Testis (tissue), 3 donors: ENCODE measurements around the gene ZNF679. TPM values are rescaled to one million over a fixed set of nuclear protein-coding genes. Genes with fewer than 3 reads are reported as not detected.
"Not testable (repeated sequence)": the region's sequence is repeated elsewhere in the genome, so short reads cannot be mapped to it uniquely, and the experiment has no call there.

Source experiments
- DNase-seq: peaks from one replicate; pipeline ENCODE4 v3.0.0-alpha.2; 2019
- H3K27ac ChIP-seq, 2 donors: fragments of 200-600 bp; sonication (generic); one replicate each; pipeline ENCODE4 v1.5.1; 2019
- H3K27me3 ChIP-seq: fragments of 200-600 bp; sonication (generic); one replicate; pipeline ENCODE4 v1.5.1; 2019
- H3K36me3 ChIP-seq: fragments of 200-600 bp; sonication (generic); one replicate; pipeline ENCODE4 v1.5.1; 2017; ENCODE audit warnings: low read depth; ENCODE audit errors: missing control alignments
- H3K4me1 ChIP-seq: fragments of 200-600 bp; sonication (generic); one replicate; pipeline ENCODE4 v1.5.1; 2019
- H3K4me3 ChIP-seq, 2 donors: fragments of 200-600 bp; sonication (generic); one replicate each; pipeline ENCODE4 v1.5.1; 2017 to 2019
- H3K9me3 ChIP-seq: fragments of 200-600 bp; sonication (generic); one replicate; pipeline ENCODE4 v1.5.1; 2017
- POLR2A ChIP-seq: fragments of 450-650 bp; IDR thresholded peaks from one replicate; pipeline ENCODE4 v1.6.1; 2017; ENCODE audit warnings: antibody characterized with exemption, mild to moderate bottlenecking, moderate library complexity
- WGBS, 2 donors: methylation state at CpG; one replicate each; pipeline ENCODE4 v1.1.5; 2018; 5-methylcytosine and 5-hydroxymethylcytosine counted together
- intact Hi-C: fragments of 100-400 bp; cut with DNase I; formaldehyde crosslinking; loops from one replicate; pipeline ENCODE4 v1.15.1; 2023; ENCODE audit warnings: low total_unique reads
- polyA plus RNA-seq: library from polyadenylated mRNA; stranded (reverse); fragments of 350-450 nt; fragmentation: Illumina TruSeq; extraction: RNeasy Lipid Tissue Mini Kit (QIAGEN cat#74804); gene quantifications from one replicate; pipeline ENCODE4 v1.2.3, GENCODE V29; 2014; ENCODE audit warnings: low read depth, low replicate concordance; ENCODE audit not compliant: insufficient read depth
- total RNA-seq, 2 donors: library from RNA; depleted of rRNA; stranded (reverse); fragments of >200 nt; gene quantifications; one replicate each; pipeline ENCODE4 v1.2.3, GENCODE V29; 2016
- TF ChIP-seq, protein P1 (sequence below), 3 experiments: fragments of 450-650 bp in 2 of 3; fragments of 200-600 bp in 1 of 3; sonication (generic) in 1 of 3; IDR thresholded peaks; one replicate each; pipeline ENCODE4 v1.5.1; 2016 to 2019; ENCODE audit warnings: antibody characterized with exemption in 3 of 3, mild to moderate bottlenecking in 2 of 3, moderate library complexity in 1 of 3

ZNF679 gene
- total and polyA plus RNA-seq, 3 donors from 2014 or later: 0.99 to 2.6 (median 1.3) TPM

DNA sequence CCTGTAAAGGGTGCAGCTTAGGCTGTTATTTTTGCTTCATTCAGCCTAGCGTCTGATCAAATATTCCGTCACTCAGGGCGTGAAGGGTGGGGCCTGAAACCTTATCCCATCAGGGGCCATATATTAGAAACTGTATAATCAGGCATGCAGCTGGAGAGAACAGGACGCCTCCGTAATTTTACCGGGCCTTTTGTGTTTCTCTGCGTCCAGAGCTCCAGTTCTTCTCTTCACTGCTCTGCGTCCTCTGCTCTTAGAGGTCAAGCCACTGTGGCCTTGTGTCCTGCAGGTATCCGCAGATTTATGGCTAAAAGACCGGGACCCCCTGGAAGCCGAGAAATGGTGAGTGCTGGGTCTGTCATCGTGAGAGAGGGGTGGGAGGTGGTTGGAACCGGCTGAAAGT is 21.4 kb upstream of the ZNF679 start, which contains the start of gene ZNF735:
Gene ZNF735 (plus strand): TSS at position 301 of the 400 bp plus-strand sequence. CDS start 0 bp downstream, at position 301.
- TF ChIP-seq POLR2A: no peak
- TF ChIP-seq, protein P1, sequence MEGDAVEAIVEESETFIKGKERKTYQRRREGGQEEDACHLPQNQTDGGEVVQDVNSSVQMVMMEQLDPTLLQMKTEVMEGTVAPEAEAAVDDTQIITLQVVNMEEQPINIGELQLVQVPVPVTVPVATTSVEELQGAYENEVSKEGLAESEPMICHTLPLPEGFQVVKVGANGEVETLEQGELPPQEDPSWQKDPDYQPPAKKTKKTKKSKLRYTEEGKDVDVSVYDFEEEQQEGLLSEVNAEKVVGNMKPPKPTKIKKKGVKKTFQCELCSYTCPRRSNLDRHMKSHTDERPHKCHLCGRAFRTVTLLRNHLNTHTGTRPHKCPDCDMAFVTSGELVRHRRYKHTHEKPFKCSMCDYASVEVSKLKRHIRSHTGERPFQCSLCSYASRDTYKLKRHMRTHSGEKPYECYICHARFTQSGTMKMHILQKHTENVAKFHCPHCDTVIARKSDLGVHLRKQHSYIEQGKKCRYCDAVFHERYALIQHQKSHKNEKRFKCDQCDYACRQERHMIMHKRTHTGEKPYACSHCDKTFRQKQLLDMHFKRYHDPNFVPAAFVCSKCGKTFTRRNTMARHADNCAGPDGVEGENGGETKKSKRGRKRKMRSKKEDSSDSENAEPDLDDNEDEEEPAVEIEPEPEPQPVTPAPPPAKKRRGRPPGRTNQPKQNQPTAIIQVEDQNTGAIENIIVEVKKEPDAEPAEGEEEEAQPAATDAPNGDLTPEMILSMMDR (IDR thresholded peaks at IDR 0.05): no peak
- H3K27me3 ChIP-seq: no peaks in the 10 kb centered on the region
- intact Hi-C loops: no loop called here
- WGBS, 2 donors: 53 to 63% methylated on average over 7 to 13 of the region's 13 CpGs
- no peaks in the 10 kb centered on the region for H3K4me1 ChIP-seq
- DNase-seq: no peak
- peak within 1 kb of the TSS in 1 of 2 donors; percentile 29 for H3K4me3 ChIP-seq
- no peaks in the 10 kb centered on the region for H3K9me3 ChIP-seq
- no peaks in the 10 kb centered on the region for H3K36me3 ChIP-seq
- no peak within 1 kb of the TSS for H3K27ac ChIP-seq

DNA sequence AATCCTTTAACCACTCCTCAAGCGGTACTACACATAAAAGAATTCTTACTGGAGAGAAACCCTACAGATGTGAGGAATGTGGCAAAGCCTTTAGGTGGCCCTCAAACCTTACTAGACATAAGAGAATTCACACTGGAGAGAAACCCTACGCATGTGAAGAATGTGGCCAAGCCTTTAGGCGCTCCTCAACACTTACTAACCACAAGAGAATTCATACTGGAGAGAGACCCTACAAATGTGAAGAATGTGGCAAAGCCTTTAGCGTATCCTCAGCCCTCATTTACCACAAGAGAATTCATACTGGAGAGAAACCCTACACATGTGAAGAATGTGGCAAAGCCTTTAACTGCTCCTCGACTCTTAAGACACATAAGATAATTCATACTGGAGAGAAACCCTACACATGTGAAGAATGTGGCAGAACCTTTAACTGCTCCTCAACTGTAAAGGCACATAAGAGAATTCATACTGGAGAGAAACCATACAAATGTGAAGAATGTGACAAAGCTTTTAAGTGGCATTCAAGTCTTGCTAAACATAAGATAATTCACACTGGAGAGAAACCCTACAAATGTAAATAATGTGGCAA is 8.5 kb upstream of the ZNF679 start:
- 78 to 79% methylated on average over 5 of the region's 5 CpGs for WGBS, 2 donors
- DNase-seq, H3K9me3 ChIP-seq, H3K4me3 ChIP-seq, H3K4me1 ChIP-seq, H3K27ac ChIP-seq, intact Hi-C loops, H3K27me3 ChIP-seq, H3K36me3 ChIP-seq: not testable (repeated sequence)

DNA sequence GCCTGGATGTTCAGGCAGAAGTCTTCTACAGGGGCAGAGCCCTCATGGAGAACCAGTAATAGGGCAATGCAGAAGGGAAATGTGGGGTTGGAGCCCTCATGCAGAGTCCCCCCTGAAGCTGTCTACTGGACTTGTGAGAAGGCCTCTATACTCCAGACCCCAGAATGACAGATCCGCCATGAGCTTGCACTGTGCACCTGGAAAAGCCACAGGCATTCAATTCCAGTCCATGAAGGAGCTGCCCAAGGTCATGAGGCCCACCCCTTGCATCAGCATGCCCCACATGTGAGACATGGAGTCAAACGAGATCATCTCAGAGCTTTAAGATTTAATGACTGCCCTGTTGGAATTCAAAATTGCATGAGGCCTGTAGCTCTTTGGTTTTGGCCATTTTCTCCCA is 4.9 kb upstream of the ZNF679 start:
- DNase-seq: no peak
- Histone ChIP-seq H3K27ac (no peak overlapping the region), H3K27me3 (no peaks in the 10 kb centered on the region), H3K4me3 (no peak overlapping the region), H3K36me3 (no peaks in the 10 kb centered on the region), H3K9me3 (no peaks in the 10 kb centered on the region), H3K4me1 (no peaks in the 10 kb centered on the region)
- intact Hi-C loops: no loop called here
- 56% methylated on average over 2 of the region's 2 CpGs; no CpG with 5 or more reads in 1 of the 2 donors for WGBS, 2 donors
- TF ChIP-seq, protein P1 (IDR thresholded peaks at IDR 0.05): no peak
- no peak for TF ChIP-seq POLR2A

DNA sequence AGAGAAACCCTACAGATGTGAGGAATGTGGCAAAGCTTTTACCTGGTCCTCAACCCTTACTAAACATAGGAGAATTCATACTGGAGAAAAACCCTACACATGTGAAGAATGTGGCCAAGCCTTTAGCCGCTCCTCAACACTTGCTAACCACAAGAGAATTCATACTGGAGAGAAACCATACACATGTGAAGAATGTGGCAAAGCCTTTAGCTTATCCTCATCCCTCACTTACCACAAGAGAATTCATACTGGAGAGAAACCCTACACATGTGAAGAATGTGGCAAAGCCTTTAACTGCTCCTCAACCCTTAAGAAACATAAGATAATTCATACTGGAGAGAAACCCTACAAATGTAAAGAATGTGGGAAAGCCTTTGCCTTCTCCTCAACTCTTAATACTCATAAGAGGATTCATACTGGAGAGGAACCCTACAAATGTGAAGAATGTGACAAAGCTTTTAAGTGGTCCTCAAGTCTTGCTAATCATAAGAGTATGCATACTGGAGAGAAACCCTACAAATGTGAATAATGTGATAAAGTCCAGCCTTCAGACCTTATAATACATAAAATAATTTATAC is 38.2 kb downstream of the ZNF679 start:
- TF ChIP-seq, protein P1 (IDR thresholded peaks at IDR 0.05): no peak
- TF ChIP-seq POLR2A: no peak
- Histone ChIP-seq H3K9me3 (no peaks in the 10 kb centered on the region), H3K4me1 (no peaks in the 10 kb centered on the region), H3K4me3 (no peak overlapping the region), H3K27ac (no peak overlapping the region), H3K36me3 (no peaks in the 10 kb centered on the region), H3K27me3 (no peaks in the 10 kb centered on the region)
- 71 to 100% methylated on average over 1 of the region's 1 CpG for WGBS, 2 donors
- DNase-seq: no peak
- intact Hi-C loops: no loop called here

DNA sequence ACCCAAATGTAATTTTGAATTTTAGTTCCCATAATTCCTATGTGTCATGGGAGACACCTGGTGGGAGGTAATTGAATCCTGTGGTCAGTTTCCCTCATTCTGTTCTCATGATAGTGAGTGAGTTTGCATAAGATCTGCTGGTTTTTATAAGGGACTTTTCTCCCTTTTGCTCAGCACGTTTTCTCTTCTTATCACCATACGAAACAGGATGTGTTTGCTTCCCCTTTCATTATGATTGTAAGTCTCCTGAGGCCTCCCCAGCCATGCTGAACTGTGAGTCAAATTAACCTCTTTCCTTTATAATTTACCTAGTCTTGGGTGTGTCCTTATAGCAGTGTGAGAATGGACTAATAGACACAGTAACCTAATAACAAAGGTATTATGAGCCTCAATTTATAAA is 49.4 kb downstream of the ZNF679 start:
- no peak for TF ChIP-seq POLR2A
- TF ChIP-seq, protein P1 (IDR thresholded peaks at IDR 0.05): no peak
- no peaks in the 10 kb centered on the region for H3K4me1 ChIP-seq
- H3K27me3 ChIP-seq: no peaks in the 10 kb centered on the region
- WGBS, 2 donors: 62 to 67% methylated on average over 2 of the region's 2 CpGs
- H3K36me3 ChIP-seq: no peaks in the 10 kb centered on the region
- DNase-seq: no peak
- H3K4me3 ChIP-seq: no peak overlapping the region
- no peaks in the 10 kb centered on the region for H3K9me3 ChIP-seq
- H3K27ac ChIP-seq: no peak overlapping the region
- intact Hi-C loops: no loop called here
